UCSD-AML1 (cell line): ENCODE measurements around the gene ITPRIPL2.
A peak's percentile ranks its signal among the peaks of the same experiment; 100 is the strongest.

Experiments
- DNase-seq: peaks from one replicate; lab custom pipeline; 2025; ENCODE audit not compliant: unreplicated experiment; lab: John Stamatoyannopoulos, UW

Gene ITPRIPL2

DNA sequence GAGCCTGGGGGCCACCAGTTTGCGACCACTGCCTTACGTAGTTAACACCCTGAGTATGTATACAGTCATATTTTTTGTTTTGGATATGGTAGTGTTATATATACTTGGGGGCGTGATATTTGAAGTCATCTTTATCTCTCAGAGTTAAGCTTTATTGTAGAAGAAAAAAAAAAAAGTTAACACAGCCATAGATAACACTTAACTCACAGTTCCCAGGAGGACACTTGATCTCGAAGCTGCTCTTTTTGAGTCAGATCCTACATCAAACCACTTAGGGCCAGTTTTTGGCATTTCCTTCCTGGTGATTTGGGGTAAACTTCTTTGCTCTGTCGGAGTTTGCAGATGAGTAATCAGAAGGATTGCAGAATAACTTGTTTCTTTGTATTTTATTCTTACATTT is 5.8 kb downstream of the ITPRIPL2 start:
- no peak for DNase-seq

DNA sequence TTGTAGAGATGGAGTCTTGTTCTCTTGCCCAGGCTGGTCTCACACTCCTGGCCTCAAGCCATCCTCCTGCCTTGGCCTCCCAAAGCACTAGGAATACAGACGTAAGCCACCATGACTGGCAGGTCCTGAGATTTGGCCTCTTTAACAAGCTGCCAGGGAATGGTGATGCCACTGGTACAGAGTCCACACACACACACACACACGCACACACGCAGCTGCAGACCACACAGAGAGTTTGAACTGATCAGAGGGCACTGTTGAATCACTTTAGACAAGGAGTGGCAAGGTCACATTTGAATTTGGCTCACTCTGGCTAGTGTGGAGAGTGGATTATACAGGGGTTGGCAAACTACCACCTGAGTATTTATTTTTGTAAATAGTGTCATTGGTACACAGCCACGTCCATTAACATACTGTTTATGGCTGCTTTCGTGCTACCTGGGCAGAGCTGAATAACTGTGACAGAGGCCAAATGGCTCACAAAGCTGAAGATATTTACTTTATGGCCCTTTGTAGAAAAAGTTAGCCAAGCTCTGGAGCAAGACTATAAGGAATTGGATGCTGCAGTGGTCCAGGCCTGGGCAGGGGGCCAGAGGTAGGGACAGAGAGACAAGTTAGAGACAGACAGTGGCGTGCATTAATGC is 9.9 kb downstream of the ITPRIPL2 start:
- no peak for DNase-seq

DNA sequence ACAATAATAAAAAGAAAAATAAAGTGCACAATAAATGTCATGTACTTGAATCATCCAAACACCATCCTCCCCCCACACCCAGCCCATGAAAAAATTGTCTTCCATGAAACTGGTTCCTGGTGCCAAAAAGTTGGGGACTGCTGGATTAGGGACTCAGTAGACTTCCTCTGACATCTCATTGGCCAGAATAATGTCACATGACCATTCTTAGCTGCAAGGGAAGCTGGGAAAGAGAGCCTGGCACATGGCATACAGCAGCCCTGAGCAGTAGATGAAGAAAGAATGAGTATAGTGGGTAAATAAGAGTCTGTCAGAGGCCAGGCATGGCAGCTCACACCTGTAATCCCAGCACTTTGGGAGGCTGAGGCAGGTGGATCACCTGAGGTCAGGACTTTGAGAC is 12.5 kb downstream of the ITPRIPL2 start:
- no peak for DNase-seq

DNA sequence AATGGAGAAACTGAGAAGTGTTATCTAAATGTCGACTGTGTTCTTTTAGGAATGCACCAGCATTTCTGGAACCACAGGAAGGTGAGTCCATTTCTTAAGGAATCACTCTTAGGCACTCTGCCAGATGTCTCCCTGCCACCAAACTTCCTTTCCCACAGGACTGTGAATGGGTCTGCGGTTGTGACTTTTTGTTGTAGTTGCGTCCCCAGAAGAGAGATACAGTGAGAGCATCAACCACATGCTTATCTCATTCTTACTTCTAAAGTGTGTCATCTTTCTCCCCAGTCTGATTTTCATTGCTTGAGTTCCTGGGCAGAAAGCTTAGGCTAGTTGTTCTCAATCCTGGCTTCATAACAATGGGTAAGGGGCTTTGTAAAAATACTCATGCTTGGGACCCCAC is 13.4 kb downstream of the ITPRIPL2 start:
- no peak for DNase-seq

DNA sequence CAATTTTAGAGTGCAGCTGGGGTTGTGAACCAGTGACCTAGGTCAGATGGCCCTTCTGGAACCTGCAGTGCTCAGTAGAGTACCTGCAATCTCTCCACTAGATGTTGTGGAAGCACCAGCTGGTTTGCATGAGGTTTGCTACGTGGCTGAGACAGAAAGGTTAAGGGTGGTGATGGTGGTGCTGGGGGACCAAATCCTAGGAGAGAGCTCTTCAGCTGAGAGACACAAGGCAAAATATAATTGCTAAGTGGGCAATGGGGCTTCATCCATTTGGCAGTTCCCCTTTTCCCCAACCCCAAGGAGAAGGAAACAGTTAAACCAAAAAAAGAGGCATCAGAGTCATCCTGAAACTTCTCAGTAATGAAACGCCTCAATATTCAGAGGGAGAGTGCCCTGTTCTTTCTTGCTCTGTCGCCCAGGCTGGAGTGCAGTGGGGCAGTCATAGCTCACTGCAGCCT is 13.9 kb downstream of the ITPRIPL2 start:
- no peak for DNase-seq

DNA sequence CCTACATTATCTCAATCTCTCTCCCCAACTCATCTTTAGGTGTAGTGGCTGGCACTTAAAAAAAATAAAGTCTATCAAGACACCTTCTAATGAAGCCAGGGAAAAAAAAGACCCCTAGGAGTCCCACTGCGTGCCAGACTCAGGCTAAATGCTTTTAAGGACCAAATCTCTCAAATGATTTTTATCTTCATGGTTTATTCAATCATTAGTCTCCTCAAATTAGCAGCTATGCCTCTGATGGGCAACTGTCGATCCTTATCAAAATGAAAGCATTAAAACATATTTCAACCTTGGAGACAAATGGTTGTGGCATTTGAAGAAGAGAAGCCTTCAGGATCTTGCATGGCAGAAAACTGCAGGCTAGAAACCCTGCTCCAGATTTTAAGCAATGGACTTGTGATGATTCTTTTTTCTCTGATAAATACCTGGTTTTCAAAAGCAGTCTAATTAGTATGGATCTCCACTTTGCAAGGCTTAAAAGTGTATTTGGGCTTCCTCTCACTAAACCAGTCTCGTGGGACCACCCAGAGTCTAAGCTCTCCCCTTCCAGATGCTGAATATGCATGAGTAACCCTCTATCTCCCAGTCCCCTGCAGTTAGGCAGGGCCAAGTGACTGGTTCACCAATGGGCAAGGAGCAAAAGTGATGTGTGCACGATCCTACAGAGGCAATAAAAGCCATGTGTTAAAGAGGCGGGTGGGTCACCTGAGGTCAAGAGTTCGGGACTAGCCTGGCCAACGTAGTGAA is 14.9 kb downstream of the ITPRIPL2 start:
- no peak for DNase-seq

DNA sequence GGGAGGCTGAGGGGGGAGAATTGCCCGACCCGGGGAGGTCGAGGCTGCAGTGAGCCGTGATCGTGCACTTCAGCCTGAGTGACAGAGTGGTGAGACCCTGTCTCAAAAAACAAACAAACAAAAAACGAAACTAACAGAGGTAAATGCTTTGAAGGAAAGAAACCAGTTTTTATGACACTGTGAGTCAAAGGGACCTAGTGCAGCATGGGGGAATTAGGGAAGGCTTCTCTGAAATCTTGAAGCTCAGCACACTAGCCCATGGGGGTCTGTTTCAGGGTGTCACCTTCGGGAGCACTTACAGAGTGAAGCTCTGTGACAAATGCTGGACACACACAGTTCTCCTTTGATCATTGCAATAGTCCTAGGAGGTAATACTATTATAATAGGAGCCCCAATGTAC is 16.6 kb downstream of the ITPRIPL2 start:
- no peak for DNase-seq

DNA sequence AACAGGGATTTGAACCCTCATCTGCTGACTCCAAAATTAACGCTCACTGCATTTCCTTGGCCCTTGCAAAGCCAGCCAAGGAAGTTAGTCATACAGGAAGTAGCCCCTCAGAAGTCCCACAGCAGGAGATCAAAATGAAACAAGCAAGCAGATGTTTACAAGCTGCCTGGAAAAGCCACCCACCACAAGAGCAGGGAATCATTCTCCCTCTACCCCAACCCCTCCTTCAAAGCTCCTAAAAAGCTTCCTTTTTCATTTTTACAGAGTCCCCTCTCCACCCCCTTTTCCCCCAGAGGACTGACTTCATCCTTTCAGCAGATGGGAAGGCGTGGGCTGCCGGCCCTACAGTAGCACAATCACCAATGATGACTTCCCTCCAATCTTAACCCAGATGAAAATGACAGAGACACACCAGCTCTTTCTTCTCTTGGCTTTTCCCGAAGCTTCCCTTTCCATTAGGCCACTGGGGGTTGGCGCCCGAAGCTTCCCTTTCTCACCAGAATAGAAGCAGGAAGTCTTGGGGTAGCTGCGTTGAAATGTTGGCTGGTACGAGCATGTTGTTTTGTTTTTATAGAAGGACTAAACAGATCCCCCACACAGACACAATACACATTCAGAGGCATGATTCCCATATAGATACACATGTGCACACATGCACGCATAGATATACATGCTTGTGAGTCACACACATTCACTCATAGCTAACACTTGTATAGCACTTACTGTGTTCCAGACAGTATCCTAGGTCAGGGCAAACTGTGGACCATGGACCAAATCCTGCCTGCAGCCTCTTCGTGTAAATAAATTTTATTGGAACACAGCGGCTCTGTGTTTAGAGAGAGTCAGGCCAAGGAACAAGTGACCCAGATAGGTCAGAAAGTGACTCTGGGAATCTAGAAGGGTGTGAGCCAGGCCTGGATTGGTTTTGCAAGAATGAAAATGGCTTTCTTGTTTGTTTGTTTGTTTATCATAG is 17.4 kb downstream of the ITPRIPL2 start:
- DNase-seq: peak; percentile 47

DNA sequence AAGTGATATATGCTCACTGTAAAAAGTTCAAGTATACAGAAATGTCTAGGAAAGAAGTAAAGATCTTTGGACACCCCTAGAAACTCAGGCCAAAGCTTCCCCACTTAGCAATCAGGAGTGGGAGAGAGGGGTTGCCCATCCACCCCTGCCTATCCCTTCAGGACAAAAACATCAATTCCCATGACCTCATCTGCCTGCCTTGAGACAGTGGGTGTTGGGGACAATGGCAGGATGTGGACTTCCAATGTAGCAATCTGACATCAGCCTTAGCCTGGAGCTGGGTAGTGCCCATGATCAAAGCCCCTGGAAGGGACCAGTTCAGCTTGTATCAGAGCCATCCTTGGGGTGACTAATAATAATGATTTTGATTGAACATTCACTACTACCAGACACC is 18.1 kb downstream of the ITPRIPL2 start:
- no peak for DNase-seq

DNA sequence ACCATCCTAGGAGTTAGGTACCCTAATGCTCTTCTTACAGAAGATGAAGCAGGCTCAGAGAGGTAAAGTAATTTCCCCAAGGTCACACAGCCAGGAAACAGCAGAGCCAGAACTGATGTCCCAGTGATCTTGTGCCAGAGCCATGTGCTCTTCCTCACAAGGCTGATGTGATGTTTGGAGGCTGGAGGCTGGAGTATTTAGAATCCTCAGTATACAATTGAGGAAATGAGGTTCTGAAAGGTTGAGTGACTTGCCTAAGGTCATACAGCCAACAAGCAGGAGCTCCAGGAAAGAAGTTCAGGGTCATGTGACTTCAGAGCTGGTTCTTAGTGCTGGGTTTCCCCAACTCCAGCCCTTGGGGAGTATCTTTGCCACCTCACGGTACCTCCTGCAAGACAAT is 18.5 kb downstream of the ITPRIPL2 start:
- DNase-seq: no peak

DNA sequence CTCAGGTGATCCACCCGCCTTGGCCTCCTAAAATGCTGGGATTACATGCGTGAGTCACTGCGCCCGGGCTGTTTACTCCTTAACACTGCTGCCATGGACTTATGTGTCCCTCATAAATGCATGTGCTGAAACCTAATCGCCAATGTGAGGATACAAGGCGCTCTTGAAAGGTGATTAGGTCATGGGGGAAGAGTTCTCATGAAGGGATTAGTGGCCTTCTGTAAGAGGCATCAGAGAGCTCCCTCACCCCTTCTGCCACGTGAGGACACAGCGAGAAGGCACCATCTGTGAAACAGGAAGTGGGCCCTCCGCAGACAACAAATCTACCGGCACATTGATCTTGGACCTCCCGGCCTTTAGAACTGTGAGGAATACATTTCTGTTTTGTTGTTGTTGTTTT is 19.1 kb downstream of the ITPRIPL2 start:
- no peak for DNase-seq

DNA sequence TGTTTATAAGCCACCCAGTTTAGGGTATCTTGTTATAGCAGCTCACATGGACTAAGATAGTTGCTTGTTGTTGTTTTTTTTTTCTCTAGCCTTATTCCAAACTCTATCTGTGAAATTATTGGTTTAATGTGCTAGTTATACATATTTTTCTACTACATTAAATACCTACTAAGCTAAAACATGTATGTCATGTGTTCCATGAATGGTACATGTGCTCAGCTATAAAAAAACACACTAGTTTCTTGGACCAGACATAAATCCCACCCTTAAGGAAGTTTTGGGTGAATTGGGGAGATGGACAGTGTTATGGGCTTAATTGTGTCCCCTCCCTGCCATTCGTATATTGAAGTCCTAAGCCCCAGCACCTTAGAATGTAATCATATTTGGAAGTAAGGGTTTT is 19.8 kb downstream of the ITPRIPL2 start:
- no peak for DNase-seq

DNA sequence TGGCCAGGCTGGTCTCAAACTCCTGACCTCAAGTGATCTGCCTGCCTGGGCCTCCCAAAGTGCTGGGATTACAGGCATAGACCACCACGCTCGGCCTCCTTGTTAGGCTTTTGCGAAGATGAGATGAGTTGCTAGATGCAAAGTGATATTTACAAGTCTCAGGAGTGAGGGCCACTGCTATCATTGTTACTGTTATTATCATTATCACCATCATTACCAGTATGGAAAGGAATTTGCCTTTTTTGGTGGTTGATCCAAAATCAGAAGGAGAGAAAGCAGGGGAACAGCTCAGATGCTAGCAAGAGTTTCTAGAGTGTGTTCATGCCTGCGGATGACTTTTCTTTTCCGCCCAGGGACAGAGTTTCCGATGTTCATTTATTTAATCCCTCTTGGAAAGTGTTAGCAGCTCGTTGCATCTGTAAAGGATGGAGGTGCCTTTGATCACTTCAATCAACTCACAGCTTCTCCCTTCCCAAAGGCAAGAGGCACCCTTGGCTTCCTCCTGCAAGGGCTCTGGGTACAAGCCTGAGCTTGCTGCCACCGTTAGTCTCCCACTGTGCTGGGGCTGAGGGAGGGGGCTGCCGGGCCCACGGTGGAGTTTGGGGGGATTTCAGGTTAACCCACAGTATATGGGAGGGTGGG is 21.6 kb downstream of the ITPRIPL2 start:
- DNase-seq: no peak

DNA sequence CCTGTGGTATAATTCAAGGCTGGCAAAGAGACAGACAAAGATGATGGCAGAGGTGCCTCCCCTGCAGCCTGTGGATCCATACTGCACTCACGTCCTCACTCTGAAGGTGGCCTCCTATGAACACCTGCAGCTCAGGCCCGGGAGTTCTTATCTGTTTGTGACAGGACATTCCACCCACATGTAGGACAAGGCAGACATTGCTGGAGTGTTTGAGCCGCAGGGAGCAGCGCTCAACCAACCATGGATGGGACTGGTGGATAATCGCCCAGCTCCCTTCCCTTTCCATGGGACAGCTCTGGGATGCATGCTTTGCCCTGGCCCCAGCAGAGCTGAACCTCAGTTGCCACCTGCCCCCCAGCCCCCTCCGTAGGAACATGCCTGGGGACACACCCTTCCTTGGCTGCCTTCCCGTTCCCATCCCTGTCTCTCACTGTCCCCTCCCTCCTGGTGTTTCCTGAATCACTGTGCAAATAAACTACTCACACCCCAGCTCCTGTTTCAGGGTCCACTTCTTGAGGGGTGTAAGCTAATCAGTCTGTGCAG is 22.2 kb downstream of the ITPRIPL2 start:
- no peak for DNase-seq

DNA sequence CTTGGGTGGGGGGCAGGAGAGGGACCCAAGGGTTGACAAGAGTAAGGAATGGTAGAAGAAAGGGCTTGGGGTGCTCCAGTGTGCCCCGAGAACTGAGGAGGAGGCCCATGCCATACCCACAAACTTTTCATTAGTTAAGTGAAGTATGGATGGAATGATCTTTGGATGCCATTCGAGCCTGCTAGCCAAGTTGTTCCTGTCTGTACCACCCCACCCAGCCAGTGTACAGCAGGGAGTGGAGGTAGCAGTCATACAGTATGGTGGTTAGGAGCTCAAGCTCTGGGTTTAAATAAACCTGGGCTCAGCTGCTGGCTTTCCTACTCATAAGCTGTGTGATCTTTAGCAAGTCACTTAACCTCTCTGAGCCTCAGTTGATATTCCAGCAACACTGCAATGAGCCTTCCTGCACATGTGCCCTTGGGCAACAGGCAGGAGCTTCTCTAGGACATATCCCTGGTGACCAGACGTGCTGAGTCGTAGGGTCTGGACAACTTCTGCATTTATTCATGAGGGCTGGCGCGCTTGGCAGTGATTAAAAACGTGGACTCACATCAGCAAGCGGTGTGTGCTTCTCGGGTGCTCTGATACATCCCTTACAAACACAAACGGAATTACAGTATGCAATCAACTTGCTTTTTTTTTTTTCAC is 22.9 kb downstream of the ITPRIPL2 start:
- DNase-seq: no peak

DNA sequence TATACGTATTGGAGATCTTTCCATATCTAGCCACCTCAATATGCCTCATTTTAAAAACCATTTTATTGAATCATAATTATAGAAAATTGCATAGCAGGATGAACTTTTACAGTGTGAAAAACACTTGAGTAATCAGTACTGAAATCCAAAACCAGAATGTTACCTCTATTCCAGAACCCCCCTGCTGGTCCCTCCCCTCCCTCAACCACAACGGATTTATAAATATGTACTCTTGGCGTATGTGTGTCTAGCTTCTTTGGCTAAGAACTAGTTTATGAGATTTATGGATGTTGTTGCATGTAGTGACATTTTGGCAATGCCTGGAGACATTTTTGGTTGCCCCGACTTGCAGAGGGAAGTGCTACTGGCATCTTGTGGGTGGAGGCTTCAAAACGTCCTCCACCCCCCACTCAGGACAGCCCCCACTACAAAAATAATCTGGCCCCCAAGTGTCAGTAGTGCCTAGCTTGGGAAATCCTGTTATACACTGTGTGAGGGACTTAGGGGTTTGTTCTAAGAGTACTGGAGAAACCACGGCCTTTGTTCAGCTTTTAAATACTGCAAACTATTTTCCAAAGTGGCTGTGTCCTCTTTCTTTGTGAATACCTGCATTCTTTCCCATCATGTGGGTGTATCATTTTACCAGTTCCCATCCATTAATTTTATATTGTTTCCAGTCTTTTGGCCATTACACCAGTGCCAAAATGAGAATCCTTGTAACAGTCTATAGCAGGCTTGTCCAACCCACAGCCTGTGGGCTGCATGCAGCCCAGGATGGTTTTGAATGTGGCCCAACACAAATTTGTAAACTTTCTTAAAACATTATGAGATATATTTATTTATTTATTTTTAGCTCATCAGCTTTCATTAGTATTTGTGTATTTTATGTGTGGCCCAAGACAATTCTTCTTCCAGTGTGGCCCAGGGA is 23.7 kb downstream of the ITPRIPL2 start:
- no peak for DNase-seq

DNA sequence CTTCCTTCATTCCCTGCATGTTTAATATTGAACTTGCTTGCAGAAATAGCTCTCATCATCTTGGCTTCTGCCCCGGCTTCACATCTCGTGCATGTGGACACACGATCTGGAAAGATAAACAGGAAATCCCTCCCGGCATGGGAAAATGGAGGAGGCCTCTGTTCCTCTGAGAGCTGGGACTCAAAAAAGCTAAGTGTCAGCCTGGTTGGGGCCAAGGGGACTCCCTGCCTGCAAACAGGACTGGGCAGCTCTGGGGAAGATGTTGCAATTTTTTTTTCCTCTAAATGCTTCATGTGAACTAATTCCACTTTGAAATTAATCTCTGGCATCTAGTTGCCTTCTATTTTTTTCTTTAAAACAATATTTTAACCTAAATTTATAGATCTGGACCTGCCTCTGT is 24.8 kb downstream of the ITPRIPL2 start:
- DNase-seq: no peak

DNA sequence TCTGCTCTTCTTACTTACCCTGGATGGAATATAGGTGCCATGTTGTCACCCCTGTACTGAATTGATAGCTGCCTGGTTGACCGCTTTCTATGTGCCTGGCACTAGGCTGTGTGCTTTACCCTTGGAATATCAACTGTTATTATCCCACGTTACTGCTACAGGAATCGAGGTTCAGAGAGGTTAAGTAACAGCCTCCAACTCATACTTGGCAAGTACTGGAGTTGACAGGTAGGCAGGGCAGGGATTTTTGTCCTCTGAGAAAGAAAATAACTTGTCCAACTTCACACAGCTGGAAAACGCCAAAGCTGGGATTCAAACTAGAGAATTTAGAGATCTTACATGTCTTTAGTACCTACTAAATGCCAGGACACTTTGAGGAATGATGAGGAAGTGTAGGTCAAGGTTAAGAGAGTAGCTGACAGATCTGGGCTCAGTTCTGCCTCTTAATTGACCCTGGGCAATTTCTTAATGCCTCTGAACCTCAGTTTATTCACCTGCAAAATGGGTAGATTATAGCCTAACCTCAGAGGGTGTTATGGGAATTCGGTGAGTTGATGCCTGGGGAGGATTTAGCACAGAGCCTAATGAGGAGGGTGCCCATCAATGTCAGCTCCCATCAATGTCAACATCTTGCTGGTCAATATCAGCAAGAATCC is 25.8 kb downstream of the ITPRIPL2 start:
- DNase-seq: no peak

DNA sequence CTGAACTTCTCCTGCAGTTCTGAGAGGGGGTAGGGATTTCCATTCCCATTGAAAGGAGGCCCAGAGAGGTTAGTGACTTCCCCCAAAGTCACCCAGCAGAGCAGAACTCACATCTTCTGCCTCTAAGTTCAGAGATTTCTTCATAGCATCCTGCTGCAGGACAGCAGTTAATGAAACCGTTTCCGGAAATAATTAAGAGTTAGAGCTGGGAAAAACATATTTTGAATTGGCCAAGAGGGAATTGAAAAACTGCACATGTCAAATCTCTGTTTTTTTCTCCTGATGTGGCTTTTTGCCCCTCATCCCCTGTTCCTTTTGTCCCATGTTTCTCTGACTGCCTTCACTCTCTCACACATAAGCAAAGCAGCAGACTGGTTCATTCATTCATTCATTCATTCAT is 26.6 kb downstream of the ITPRIPL2 start:
- no peak for DNase-seq
